Upper lobe of right lung (tissue), 1 donor: ENCODE data around the gene CIITA. TPM values are rescaled to one million over a fixed set of nuclear protein-coding genes. Genes with fewer than 3 reads are reported as not detected.
A peak's percentile ranks its signal among the peaks of the same experiment; 100 is the strongest.

ENCODE experiments used
- ATAC-seq: fragments of 200-7000 bp; cut with Tn5 transposase; one replicate; pipeline ENCODE4 v1.9.1; 2020; ENCODE audit warnings: mild to moderate bottlenecking, moderate library complexity
- DNase-seq: peaks from one replicate; pipeline ENCODE4 v3.0.0-alpha.2; 2020
- H3K27ac ChIP-seq: fragments of 200-600 bp; one replicate; pipeline ENCODE4 v1.8.0; 2022
- H3K27me3 ChIP-seq: fragments of 200-600 bp; one replicate; pipeline ENCODE4 v1.8.0; 2022; ENCODE audit warnings: mild to moderate bottlenecking
- H3K36me3 ChIP-seq: fragments of 200-600 bp; one replicate; pipeline ENCODE4 v1.8.0; 2022
- H3K4me1 ChIP-seq: fragments of 200-600 bp; one replicate; pipeline ENCODE4 v1.8.0; 2022
- H3K4me3 ChIP-seq: fragments of 200-600 bp; one replicate; pipeline ENCODE4 v1.8.0; 2022; ENCODE audit warnings: mild to moderate bottlenecking
- H3K9me3 ChIP-seq: fragments of 200-600 bp; one replicate; pipeline ENCODE4 v1.8.0; 2022
- CTCF ChIP-seq: fragments of 200-600 bp; IDR thresholded peaks from one replicate; pipeline ENCODE4 v1.8.0; 2022; ENCODE audit warnings: antibody characterized with exemption
- intact Hi-C: fragments of 100-400 bp; cut with DNase I; formaldehyde crosslinking; loops from one replicate; pipeline ENCODE4 v1.11.0; 2022
- total RNA-seq: library from RNA; stranded (reverse); fragmentation: NEBNext Ultra II Directional; extraction: Animal tissue kit (Norgen Biotek cat#: 25700); gene quantifications from one replicate; pipeline ENCODE4 v1.2.1, GENCODE V29; 2021
- donor health status: DM: no; HTN: yes; CAD: no; lungs with severe emphysema.

The CIITA gene
- total RNA-seq, 1 donor from 2014 or later, result 78.9 TPM

- no peaks in the 10 kb centered on the region for H3K36me3 ChIP-seq
- peaks cover 35% of the 10 kb centered on the region for H3K4me1 ChIP-seq
- peak overlapping the region; percentile 66 for H3K4me3 ChIP-seq
- intact Hi-C loops, result no loop called here
- ATAC-seq (peak; percentile 78), DNase-seq (peak; percentile 86)
- no peaks in the 10 kb centered on the region for H3K9me3 ChIP-seq
- H3K27me3 ChIP-seq, result no peaks in the 10 kb centered on the region
- peak overlapping the region; percentile 72 for H3K27ac ChIP-seq
- no peak for TF ChIP-seq CTCF
Measured at GRCh38 chr16:10878644-10879501, 1.9 kb downstream of the CIITA start.

DNA sequence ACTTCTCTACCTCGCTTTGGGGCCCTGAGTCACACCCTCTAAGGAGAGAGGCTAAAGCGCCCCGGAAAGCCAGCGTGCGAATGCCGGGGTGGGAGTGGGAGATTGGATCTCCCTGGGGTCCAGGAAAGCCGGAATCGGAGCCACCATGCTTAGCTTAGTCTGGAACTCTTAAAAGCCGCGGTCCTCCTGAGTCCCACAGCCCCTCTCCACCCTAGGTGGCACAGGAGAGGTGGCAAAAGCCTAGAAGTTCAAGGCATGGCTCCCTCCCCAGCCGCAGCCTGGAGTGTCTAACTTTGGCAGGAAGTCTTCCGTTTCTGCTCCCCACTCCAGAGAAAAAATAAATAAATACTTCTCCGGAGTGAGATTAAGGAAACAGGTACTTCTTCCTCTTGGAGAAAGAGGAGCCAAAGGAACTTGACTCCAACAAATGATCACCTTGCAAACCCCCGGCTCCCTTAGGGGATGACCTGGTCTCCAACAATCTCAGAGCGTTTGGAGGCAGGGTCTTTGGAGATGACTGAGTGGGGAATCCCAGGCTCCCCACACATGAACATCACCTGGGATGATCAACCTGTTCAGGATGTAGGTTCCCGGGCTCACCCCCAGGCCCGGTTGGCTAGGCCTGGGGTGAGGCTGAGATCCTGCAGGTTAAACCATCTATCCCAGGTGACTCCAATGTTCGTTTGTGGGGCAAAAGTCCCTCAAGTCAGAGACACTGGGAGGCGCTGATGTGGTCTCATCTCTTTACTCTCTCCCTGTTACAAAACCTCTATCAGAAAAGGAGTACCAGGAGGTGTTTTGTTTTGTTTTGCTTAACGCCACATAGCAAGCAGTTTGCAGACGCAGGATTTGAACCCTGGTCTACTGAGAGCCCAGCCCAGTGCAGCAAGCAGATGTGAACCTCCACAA, 2.9 kb downstream of the CIITA start:
- peaks cover 43% of the 10 kb centered on the region for H3K4me1 ChIP-seq
- no peak for TF ChIP-seq CTCF
- DNase-seq (peak; percentile 71), ATAC-seq (peak; percentile 31)
- intact Hi-C loops, result no loop called here
- peak overlapping the region; percentile 66 for H3K4me3 ChIP-seq
- H3K9me3 ChIP-seq, result no peaks in the 10 kb centered on the region
- no peaks in the 10 kb centered on the region for H3K36me3 ChIP-seq
- peak overlapping the region; percentile 72 for H3K27ac ChIP-seq
- H3K27me3 ChIP-seq, result no peaks in the 10 kb centered on the region

DNA sequence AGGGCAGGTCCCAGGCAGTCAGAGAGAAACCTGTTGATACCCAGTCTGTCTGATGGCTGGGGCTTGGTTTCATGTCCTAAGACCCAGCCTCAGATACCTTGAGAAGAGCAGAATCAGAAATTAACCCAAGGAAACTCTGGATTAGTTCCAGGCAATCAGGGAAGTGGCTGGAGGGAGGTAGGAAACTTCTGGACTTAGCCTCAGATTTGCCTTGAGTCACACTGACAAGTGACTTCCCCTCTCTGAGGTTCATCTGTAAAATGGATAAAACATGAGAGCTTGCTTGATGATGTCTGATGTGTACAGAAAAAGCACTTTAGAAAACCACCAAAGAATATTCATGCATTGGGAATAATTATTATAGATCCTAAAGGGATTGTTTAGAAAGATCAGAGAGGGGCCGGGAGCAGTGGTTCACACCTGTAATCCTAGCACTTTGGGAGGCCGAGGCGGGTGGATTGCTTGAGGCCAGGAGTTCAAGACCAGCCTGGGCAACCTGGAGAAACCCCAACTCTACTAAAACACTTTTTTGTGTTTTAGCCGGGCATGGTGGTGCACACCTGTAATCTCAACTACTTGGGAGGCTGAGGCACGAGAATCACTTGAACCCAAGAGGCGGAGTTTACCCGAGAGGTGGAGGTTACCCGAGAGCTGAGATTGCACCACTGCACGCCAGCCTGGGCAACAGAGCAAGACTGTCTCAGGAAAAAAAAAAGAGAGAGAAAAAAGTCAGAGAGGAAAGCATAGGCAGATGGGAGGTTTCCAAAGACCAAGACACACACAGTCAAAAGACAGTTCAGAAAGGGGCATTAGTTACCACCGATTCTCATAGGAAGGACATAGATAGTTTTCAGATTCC, 3.8 kb downstream of the CIITA start:
- intact Hi-C loops, result no loop called here
- Histone ChIP-seq H3K27ac (peak overlapping the region; percentile 72), H3K4me1 (peaks cover 51% of the 10 kb centered on the region), H3K27me3 (no peaks in the 10 kb centered on the region), H3K4me3 (peak overlapping the region; percentile 66), H3K36me3 (no peaks in the 10 kb centered on the region), H3K9me3 (no peaks in the 10 kb centered on the region)
- ATAC-seq, result no peak
- no peak for TF ChIP-seq CTCF
- DNase-seq, result peak; percentile 42

DNA sequence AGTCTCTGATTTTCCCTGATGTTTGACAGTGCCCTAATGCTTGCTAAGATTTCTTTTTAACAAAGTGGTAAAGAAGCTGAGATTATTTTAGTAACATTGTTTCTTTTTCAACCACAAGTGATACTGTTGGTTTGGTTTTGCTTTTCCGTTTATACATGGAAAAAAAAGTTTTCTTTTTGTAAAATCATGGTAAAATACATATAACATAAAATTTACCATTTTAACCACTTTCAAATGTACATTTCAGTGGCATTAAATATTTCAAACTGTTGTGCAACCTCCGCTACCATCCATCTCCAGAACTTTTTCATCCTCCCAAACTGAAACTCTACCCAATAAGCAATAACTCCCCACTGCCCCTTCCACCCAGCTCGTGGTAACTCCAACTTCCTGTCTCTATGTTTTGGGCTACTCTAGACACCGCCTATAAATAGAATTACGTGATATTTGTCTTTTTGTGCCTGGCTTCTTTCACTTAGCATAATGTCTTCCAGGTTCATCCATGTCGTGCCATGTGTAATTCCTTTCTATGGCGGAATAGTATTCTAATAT, 4.6 kb downstream of the CIITA start:
- ATAC-seq (no peak), DNase-seq (no peak)
- H3K27ac ChIP-seq, result no peak overlapping the region
- no peaks in the 10 kb centered on the region for H3K27me3 ChIP-seq
- intact Hi-C loops, result no loop called here
- H3K9me3 ChIP-seq, result no peaks in the 10 kb centered on the region
- no peak overlapping the region for H3K4me3 ChIP-seq
- H3K36me3 ChIP-seq, result no peaks in the 10 kb centered on the region
- no peak for TF ChIP-seq CTCF
- peaks cover 55% of the 10 kb centered on the region for H3K4me1 ChIP-seq

DNA sequence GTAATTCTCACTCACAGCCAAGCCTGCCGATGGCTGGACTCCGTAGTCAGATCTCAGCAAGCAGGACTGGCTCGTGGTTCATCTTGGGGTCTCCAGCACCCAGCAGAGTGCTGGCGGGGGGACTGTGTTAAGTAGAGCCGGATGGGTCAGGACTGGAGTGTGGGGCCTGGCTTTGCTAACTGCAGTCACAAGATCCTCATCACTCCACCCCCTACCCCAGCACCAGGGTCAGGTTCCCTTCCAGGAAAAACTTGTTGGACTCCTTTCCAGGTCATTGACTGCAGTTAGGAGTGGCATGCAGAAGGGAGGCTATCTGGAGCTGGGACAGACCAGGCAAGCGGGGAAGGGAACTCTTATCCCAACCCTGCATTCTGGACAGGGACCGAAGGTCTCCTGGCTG, 6.0 kb downstream of the CIITA start:
- intact Hi-C loops, result no loop called here
- peak; percentile 67 for ATAC-seq
- no peak overlapping the region for H3K27ac ChIP-seq
- no peaks in the 10 kb centered on the region for H3K9me3 ChIP-seq
- TF ChIP-seq CTCF, result no peak
- H3K27me3 ChIP-seq, result no peaks in the 10 kb centered on the region
- peak; percentile 68 for DNase-seq
- H3K36me3 ChIP-seq, result no peaks in the 10 kb centered on the region
- no peak overlapping the region for H3K4me3 ChIP-seq
- peaks cover 58% of the 10 kb centered on the region for H3K4me1 ChIP-seq
